Activated naive CD8-positive, alpha-beta T cell treated with anti-CD3 and anti-CD28 coated beads, Interleukin-2, amount 50 U/mL, for 16 hours (primary cell): ENCODE results near the gene POLD1.
"Not testable (repeated sequence)": the region's sequence is repeated elsewhere in the genome, so short reads cannot be mapped to it uniquely, and the experiment has no call there.

Experiments
- DNase-seq: peaks from one replicate; pipeline ENCODE4 v3.0.0-alpha.2; 2020; ENCODE audit warnings: low read depth, low spot score

Gene POLD1

GRCh38 chr19:50435627-50436026 lies 51.5 kb downstream of the POLD1 start:
- DNase-seq, result no peak

DNA sequence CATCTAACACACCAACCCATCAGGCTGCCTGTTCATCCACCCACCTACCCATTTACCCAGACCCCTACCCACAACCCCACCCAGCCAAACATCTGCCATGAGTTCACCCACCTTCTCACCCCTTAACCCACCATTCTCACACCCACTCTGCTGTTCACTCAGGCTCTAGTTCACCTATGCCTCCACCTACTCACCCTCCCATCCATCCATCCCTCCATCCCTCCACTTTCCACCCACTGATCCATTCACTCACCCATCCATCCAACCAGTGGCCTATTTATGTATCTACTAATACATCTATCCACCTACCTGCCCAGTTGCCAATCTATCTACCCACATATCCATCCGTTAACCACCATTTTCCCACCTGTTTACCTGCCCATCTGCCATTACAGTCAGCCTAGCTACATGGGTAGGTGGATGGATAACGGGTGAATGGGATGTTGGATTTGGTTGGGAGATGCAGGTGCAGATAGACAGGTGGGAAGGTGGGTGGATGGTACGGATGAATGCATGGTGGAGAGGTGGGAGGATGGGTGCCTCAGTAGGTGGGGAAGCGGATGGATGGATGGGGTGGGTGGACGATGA lies 53.8 kb downstream of the POLD1 start:
- no peak for DNase-seq

DNA sequence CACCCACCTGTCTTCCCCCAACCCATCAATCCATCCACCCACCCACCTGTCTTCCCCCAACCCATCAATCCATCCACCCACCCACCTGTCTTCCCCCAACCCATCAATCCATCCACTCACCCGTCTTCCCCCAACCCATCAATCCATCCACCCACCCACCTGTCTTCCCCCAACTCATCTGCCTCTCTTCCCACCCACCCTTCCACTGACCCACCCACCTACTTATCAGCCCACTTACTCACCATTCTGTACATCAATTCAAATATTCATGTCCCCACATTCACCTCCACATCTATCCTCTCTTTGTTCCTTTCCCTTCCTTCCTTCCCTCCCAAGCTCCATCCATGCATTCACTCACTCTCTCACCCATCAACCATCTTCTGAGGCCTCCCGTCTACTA lies 55.0 kb downstream of the POLD1 start:
- not testable (repeated sequence) for DNase-seq

- DNase-seq, result no peak
Observed at GRCh38 chr19:50444059-50444458, 59.9 kb downstream of the POLD1 start.

GRCh38 chr19:50447053-50447452 lies 62.9 kb downstream of the POLD1 start:
- no peak for DNase-seq

DNA sequence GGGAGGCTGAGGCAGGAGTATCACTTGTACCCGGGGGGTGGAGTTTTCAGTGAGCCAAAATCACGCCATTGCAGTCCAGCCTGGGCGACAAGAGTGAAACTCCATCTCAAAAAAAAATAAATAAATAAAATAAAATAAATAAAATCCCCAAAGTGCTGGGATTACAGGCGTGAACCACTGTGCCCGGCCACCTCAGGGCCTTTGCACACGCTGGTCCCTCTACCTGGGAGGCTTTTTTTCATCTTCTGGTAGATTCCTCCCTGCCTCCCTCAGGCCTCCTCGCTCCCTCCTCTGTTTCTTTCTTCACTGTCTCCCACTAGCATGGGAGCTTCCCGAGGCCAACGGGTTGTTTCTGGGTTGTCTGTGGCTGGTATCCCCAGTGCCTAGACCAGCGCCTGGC lies 63.6 kb downstream of the POLD1 start:
- no peak for DNase-seq

DNA sequence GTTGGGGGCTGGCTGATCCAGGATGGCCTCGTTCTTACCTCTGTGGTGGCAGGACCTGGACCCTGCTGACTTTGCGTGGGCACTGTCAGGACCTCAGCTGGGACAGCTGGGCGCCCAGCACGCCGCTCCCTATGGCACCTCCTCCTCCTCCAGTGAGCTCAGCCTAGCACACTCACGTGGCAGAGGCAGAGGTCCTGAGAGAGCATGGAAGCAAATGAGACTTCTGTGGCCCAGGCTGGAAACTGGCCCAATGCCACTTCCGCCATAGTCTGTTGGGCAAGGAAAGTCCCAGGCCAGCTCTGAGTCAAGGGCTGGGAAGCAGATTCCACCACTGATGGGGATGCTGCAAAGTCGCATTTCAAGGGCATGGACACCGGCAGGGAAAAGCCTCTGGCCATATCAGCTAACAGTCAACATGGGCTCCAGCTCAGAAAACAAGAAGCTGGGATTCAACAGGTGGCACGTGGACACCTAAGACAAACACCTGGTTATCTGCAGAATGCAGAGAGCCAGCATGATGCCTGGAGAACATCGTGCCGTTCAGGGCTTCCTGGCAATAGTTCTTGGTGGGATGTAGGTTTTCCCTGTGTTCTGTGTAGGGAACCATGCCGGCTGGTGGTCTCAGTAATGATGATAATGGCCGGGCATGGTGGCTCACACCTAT lies 65.2 kb downstream of the POLD1 start:
- DNase-seq, result no peak

GRCh38 chr19:50450369-50451222 lies 66.4 kb downstream of the POLD1 start:
- DNase-seq, result no peak

DNA sequence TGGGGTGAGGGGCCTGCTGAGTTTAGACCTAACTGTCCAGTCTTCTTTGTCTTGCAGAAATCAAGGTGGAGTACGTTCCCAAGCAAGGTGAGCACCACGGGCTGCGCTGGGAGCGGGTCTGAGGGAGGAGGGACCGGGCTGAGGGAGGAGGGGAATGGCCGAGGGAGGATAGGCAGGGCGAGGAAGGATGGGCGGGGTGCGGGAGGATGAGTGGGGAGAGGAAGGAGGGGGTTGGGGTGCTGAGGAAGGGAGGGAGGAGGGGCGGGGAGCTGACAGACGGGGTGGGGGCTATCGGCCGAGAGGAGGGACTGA lies 67.0 kb downstream of the POLD1 start:
- no peak for DNase-seq

- no peak for DNase-seq
Observed at GRCh38 chr19:50453243-50453642, 69.1 kb downstream of the POLD1 start.

- no peak for DNase-seq
Observed at GRCh38 chr19:50455992-50456391, 71.8 kb downstream of the POLD1 start.

- DNase-seq, result no peak
Observed at GRCh38 chr19:50457300-50457699, 73.2 kb downstream of the POLD1 start.

GRCh38 chr19:50458396-50459066 lies 74.4 kb downstream of the POLD1 start:
- DNase-seq, result no peak

GRCh38 chr19:50459067-50459456 lies 74.9 kb downstream of the POLD1 start:
- no peak for DNase-seq

DNA sequence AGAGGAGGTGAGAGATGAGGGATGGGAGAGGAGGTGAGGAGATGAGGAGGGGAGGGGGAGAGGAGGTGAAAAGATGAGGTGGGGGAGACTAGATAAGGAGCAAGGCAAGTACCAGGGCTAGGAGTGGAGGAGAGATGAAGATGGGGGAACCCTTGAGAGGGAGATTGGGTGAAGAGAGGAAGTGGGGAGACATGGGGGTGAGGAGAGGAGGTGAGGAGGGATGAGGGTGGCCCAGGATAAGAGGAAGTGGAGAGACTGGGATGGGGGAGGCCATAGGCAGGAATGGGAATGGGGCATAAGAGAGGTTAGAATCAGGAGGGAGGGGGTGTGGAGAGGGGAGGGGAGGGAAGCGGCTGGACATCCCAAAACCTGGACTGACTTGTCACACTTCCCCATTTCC lies 75.5 kb downstream of the POLD1 start:
- no peak for DNase-seq

- no peak for DNase-seq
Observed at GRCh38 chr19:50460161-50460765, 76.1 kb downstream of the POLD1 start.

- DNase-seq, result peak; percentile 19
Observed at GRCh38 chr19:50461066-50461875, 77.1 kb downstream of the POLD1 start.

DNA sequence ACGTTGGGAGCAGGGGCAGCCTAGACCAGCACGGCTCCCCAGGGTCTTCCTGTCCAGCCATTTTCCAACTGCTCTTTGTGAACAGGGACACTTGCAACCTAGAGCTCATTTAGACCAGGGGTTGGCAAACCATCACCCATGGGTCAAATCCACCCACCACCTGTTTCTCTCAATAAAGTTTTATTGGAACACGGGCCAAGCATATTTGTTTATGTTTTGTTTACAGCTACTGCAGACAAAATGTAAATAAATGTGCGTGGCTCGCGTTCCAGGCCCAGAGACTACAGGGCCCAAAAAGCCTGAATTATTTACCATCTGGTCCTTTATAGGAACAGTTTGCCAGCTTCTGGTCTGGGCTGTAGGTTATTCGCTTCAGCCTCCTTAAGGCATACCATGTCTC lies 78.8 kb downstream of the POLD1 start:
- DNase-seq, result no peak

GRCh38 chr19:50464348-50464747 lies 80.2 kb downstream of the POLD1 start:
- no peak for DNase-seq

GRCh38 chr19:50465000-50465399 lies 80.9 kb downstream of the POLD1 start:
- no peak for DNase-seq
